ENCODE results near the gene FLYWCH2.
A peak's percentile ranks its signal among the peaks of the same experiment; 100 is the strongest.
"Not testable (repeated sequence)": the region's sequence is repeated elsewhere in the genome, so short reads cannot be mapped to it uniquely, and the experiment has no call there.

Gene FLYWCH2

DNA sequence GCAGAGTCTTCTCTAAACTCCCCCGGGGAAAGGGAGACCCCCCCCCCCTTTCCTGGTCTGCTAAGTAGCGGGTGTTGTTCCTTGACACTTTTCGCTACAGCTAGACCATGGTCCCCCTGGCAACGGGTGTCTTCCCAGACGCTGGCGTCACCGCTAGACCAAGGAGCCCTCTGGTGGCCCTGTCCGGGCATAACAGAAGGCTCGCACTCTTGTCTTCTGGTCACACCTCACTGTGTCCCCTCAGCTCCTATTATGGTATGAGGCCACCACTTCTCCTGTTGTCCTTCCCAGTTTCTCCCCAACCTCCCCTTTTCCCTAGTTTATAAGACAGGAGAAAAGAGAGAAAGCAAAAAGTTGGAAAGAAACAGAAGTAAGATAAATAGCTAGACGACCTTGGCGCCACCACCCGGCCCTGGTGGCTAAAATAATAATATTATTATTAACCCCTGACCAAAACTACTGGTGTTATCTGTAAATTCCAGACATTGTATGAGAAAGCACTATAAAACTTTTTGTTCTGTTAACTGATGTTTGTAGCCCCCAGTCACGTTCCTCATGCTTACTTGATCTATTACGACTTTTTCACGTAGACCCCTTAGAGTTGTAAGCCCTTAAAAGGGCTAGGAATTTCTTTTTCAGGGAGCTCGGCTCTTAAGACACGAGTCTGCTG is 24.2 kb downstream of the FLYWCH2 start:
- not testable (repeated sequence) for H3K27ac Mint-ChIP-seq

DNA sequence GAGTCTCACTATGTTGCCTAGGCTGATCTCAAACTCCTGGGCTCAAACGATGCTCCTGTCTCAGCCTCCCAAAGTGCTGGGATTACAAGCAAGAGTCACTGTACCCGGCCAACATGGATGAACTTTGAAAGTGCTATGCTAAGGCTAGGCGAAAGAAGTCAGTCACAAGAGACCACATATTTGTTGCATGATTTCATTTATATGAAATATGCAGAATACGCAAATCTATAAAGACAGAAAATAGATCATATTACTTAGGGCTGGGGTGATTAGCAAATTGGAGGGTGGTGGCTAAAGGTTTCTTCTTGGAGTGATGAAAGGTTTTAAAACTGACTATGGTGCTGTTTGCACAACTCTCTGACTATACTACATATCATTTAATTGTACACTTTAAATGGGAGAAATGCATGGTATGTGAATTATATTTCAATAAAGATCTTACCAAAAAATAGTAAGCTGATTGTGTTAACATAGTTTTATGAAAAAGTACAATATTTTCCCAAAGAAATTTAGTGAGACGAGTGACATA is 27.5 kb downstream of the FLYWCH2 start:
- Mint-ChIP-seq H3K27ac (no peak overlapping the region), H3K9me3 (no peaks in the 10 kb centered on the region), H3K4me3 (peak overlapping the region; percentile 90), H3K4me1 (ENCODE audit: low read depth) (peaks cover 26% of the 10 kb centered on the region), H3K36me3 (ENCODE audit: low read depth) (peaks cover 9% of the 10 kb centered on the region), H3K27me3 (ENCODE audit: low read depth) (peaks cover 8% of the 10 kb centered on the region)
- DNase-seq (ENCODE audit: low spot score): no peak

More for the DNA sequence above, 24.2 kb downstream of the FLYWCH2 start:
- not testable (repeated sequence) for H3K27me3 Mint-ChIP-seq (ENCODE audit: low read depth); H3K36me3 Mint-ChIP-seq (ENCODE audit: low read depth); H3K9me3 Mint-ChIP-seq; H3K4me3 Mint-ChIP-seq
- peak; percentile 51 for DNase-seq (ENCODE audit: low spot score)
- H3K4me1 Mint-ChIP-seq (ENCODE audit: low read depth): peaks cover 19% of the 10 kb centered on the region

DNA sequence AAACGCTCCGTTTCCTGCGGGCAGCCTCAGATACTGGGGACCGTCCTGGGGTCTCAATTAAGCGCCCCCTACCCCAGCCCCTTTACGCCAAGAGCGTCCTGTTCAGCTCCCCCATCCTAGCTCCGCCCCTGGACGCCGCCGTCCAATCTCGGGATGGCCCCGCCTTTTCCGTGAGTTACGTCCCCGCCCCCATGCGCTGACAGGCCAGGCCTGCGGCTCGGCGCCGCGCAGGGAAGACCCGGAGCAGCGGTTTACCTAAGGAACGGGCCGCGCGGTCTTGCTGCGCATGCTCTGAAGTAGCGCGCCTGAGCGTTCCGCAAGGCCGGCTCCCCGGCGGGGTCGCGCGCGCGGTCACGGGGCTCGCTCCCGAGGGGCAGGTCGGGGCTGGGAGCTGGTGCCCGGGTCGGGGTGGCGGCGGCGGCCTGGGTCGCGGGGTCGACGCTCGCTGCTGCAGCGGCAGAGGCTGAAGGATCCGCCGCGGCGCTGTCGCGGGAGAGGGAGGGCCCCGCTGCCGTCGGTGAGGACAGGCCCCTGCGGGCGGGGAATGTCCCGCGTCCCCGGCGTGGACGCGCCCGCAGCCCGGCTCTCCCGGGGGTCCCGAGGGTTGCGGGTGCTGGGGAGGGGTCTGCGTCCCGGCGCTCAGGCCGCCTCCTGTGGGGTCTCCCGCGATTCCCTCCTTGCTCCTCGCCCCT is 28.8 kb downstream of the FLYWCH2 start, which contains the start of gene FLYWCH1:
FLYWCH1 (plus strand) TSS at position 294 of the 692 bp plus-strand sequence. CDS start 17,755 bp downstream, outside the sequence.
- Mint-ChIP-seq H3K4me3 (peak within 1 kb of the TSS; percentile 90), H3K27ac (peak within 1 kb of the TSS; percentile 83), H3K9me3 (no peaks in the 10 kb centered on the region), H3K36me3 (ENCODE audit: low read depth) (peaks cover 11% of the 10 kb centered on the region), H3K27me3 (ENCODE audit: low read depth) (peaks cover 8% of the 10 kb centered on the region), H3K4me1 (ENCODE audit: low read depth) (peaks cover 17% of the 10 kb centered on the region)
- DNase-seq (ENCODE audit: low spot score): peak; percentile 99

DNA sequence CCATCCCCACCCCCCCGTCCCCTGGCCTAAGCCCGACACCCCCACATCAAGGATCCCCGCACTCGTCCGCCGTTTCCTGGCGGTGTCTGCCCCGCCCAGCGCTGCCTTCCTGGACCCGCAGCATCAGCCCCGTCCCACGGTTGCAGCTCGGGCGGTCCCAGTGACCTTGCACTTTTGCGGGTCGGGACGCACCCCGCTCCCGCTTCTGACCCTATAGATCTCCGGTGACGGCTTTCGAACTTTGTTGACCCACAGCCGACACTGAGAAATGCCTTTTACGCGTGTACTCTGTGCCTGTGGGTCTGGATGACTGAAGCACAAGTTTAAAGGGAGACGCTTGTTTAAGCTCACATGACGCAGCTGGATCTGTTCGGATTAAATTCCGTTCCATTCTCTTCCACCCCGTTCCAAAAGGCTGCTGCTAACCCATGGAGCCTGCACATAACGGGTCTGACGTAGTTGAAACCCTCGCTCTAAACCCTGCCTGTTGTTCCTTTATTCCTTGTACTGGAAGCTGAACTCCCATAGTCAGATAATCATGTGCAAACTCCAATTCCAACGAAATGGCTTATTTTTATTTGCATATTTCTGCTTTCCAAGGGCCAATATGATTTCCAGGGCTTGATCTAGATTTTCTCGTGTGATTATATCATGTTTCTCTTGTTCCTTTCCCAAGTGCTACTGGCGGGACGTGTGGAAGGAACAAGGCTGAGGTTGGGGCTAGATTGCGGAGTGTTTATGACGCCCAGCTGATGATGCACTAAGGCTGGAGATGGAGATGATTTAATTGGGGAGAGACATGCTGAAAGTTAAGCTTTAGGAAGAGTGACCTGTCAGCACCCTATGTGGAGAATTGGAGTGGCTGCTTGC is 29.6 kb downstream of the FLYWCH2 start:
- DNase-seq (ENCODE audit: low spot score): peak; percentile 39
- Mint-ChIP-seq H3K4me3 (peak overlapping the region; percentile 90), H3K9me3 (no peaks in the 10 kb centered on the region), H3K4me1 (ENCODE audit: low read depth) (peaks cover 17% of the 10 kb centered on the region), H3K27me3 (ENCODE audit: low read depth) (peaks cover 8% of the 10 kb centered on the region), H3K27ac (peak overlapping the region; percentile 83), H3K36me3 (ENCODE audit: low read depth) (peaks cover 12% of the 10 kb centered on the region)

DNA sequence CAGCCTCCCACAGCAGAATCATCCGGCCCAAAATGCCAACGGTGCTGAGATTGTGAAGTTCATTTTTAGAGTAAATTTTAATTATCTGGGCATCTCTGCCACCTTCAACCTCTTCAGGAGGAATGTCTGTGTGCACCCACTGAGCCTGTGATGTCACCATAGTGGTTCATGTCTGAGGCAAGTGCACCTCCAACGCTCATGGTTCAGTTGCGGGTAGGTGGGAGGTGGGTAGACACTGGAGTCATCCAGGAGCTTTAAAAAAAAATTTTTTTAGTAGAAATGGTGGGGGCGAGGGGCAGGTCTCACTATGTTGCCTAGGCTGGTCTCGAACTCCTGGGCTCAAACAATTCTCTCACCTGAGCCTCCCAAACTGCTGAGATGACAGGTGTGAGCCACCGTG is 30.6 kb downstream of the FLYWCH2 start:
- peaks cover 14% of the 10 kb centered on the region for H3K36me3 Mint-ChIP-seq (ENCODE audit: low read depth)
- peak overlapping the region; percentile 90 for H3K4me3 Mint-ChIP-seq
- peaks cover 8% of the 10 kb centered on the region for H3K27me3 Mint-ChIP-seq (ENCODE audit: low read depth)
- DNase-seq (ENCODE audit: low spot score): no peak
- no peak overlapping the region for H3K27ac Mint-ChIP-seq
- no peaks in the 10 kb centered on the region for H3K9me3 Mint-ChIP-seq
- H3K4me1 Mint-ChIP-seq (ENCODE audit: low read depth): peaks cover 17% of the 10 kb centered on the region

DNA sequence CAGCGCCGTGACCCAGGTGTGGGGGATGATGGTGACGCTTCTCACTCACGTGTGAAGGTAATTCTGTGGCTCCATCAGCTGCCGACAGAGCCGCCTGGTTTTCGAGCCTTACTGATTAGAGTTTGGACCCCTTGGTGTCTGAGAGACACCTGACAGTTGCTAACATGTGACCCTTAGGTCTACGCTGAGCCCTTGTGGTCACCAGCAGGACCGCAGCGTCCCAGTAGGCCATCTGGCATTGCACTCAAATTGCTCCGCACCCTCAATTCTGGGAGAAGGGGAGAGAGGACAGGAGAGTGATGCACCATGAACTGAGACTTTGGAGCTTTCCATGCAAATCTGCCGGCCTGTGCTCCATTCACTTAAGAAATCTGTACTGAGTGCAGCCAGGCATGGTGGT is 31.2 kb downstream of the FLYWCH2 start:
- H3K9me3 Mint-ChIP-seq: no peaks in the 10 kb centered on the region
- peaks cover 8% of the 10 kb centered on the region for H3K27me3 Mint-ChIP-seq (ENCODE audit: low read depth)
- H3K4me1 Mint-ChIP-seq (ENCODE audit: low read depth): peaks cover 17% of the 10 kb centered on the region
- no peak for DNase-seq (ENCODE audit: low spot score)
- H3K27ac Mint-ChIP-seq: peak overlapping the region; percentile 26
- peak overlapping the region; percentile 34 for H3K4me3 Mint-ChIP-seq
- peaks cover 14% of the 10 kb centered on the region for H3K36me3 Mint-ChIP-seq (ENCODE audit: low read depth)

DNA sequence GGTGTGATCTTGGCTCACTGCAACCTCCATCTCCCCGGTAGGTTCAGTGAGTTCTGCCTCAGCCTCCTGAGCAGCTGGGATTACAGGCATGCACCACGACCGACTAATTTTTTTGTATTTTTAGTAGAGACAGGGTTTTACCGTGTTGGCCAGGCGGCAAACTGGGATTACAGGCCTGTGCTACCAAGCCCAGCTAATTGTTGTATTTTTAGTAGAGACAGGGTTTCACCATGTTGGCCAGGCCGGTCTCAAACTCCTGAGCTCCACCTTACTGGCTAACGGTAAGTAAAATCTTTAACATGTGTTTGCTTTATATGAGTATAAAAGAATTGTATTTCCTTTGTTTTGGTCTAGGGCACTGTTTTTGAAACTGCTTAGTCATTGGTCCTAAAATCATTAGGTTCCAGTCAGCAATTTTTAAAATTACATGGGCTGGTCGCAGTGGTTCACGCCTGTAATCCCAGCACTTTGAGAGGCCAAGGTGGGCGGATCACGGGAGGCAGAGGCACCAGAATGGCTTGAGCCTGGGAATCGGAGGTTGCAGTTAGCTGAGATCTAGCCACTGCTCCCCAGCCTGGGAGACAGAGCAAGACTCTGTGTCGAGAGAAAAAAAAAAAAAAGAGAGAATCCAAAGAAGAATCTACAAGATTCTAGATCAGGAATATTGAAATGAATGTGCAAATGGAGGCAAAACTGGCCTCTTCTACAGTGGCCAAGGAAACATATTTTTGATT is 32.3 kb downstream of the FLYWCH2 start:
- Mint-ChIP-seq H3K4me3 (no peak overlapping the region), H3K36me3 (ENCODE audit: low read depth) (peaks cover 18% of the 10 kb centered on the region), H3K9me3 (no peaks in the 10 kb centered on the region), H3K27ac (peak overlapping the region; percentile 20), H3K27me3 (ENCODE audit: low read depth) (peaks cover 7% of the 10 kb centered on the region), H3K4me1 (ENCODE audit: low read depth) (peaks cover 21% of the 10 kb centered on the region)
- no peak for DNase-seq (ENCODE audit: low spot score)

DNA sequence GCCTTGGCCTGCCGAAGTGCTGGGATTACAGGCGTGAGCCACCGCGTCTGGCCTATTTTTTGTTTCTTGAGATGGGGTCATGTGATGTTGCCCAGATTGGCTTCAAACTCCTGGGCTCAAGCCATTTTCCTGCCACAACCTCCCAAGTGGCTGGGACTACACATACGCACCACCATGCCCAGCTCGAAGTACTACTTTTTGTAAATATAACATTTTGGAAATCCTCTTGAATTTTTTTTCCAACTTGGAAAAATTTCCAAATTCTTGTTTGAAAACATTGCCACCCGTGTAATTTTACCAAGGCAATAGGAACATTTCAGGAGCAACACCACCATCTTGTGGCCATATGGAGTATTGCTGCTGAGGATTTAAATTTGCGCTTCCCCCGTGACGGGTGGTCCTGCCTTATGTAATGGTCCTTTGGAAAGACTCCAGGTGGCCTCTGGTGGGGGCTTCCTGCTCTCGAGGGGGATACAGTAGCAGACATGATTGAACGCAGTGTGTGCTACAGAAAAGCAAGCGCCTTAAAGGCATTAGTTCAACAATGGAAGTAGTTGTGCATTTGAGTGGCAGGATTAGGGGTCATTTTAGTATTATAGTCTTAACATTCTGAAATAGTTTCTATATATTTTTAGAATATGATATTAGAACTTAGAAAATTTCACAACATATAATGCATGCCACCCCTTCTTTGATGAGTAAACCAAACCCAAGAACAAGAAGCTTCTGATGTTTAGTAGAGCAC is 36.7 kb downstream of the FLYWCH2 start:
- Mint-ChIP-seq H3K9me3 (no peaks in the 10 kb centered on the region), H3K27me3 (ENCODE audit: low read depth) (no peaks in the 10 kb centered on the region), H3K27ac (no peak overlapping the region), H3K36me3 (ENCODE audit: low read depth) (peaks cover 20% of the 10 kb centered on the region), H3K4me3 (no peak overlapping the region), H3K4me1 (ENCODE audit: low read depth) (peaks cover 7% of the 10 kb centered on the region)
- peak; percentile 32 for DNase-seq (ENCODE audit: low spot score)

DNA sequence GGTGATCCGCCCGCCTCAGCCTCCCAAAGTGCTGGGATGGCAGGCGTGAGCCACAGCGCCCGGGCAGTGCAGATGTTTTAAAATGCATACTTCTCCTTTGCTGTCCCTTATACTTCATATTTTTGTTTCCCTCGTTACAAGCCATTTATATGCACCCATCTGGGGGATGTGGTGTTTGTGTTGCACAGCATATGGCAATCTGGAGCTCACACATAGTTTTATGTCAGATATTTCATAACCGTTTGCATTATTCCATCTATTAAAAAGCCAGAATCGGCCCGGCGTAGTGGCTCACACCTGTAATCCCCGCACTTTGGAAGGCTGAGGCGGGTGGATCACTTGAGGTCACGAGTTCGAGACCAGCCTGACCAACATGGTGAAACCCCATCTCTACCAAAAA is 40.5 kb downstream of the FLYWCH2 start:
- Mint-ChIP-seq H3K36me3 (ENCODE audit: low read depth) (peaks cover 14% of the 10 kb centered on the region), H3K4me3 (no peak overlapping the region), H3K27ac (no peak overlapping the region), H3K4me1 (ENCODE audit: low read depth) (peaks cover 13% of the 10 kb centered on the region), H3K27me3 (ENCODE audit: low read depth) (no peaks in the 10 kb centered on the region), H3K9me3 (no peaks in the 10 kb centered on the region)
- DNase-seq (ENCODE audit: low spot score): no peak

DNA sequence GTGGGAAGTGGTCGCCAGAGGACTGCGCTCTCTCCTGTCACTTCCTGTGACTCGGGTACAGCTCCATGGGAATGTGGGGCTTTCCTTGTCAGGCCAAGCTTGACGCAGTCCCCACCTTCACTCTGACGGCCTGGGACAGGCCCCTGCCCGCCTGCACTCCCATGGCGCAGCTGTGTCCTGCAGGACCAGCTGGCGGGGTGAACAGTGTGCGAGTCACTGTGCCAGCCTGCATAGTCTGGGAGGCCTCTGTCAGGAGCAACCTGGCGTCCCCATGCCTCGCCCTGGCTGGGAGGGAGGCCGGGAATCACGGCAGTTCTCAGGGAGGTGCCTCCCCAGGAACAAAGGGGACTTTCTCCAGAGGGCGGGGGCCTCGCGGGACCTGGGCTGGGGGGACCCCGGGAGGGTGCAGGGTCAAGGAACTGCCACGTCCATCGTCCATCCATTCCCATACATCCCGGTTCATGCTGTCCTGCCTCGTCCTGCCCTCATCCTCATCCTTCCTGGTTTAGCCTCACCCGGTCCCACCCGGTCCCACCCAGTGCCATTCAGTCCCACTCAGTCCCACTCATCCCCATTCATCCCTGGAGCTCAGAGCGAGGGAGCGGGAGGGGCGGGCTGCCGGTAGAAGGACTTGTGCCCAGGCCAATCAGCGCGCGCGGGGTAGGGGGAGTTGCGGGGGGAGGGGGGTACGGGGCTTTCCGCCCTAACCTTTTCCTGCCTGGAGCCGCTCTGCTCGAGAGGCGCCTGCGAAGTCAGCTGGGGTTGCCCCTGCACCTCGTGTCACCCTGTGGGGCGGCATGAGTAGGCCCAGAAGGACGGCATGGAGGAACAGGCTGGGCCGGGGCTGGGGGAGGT is 42.1 kb downstream of the FLYWCH2 start:
- H3K27me3 Mint-ChIP-seq (ENCODE audit: low read depth): no peaks in the 10 kb centered on the region
- no peaks in the 10 kb centered on the region for H3K9me3 Mint-ChIP-seq
- peaks cover 10% of the 10 kb centered on the region for H3K36me3 Mint-ChIP-seq (ENCODE audit: low read depth)
- no peak overlapping the region for H3K4me3 Mint-ChIP-seq
- no peak for DNase-seq (ENCODE audit: low spot score)
- H3K4me1 Mint-ChIP-seq (ENCODE audit: low read depth): peaks cover 9% of the 10 kb centered on the region
- H3K27ac Mint-ChIP-seq: no peak overlapping the region

DNA sequence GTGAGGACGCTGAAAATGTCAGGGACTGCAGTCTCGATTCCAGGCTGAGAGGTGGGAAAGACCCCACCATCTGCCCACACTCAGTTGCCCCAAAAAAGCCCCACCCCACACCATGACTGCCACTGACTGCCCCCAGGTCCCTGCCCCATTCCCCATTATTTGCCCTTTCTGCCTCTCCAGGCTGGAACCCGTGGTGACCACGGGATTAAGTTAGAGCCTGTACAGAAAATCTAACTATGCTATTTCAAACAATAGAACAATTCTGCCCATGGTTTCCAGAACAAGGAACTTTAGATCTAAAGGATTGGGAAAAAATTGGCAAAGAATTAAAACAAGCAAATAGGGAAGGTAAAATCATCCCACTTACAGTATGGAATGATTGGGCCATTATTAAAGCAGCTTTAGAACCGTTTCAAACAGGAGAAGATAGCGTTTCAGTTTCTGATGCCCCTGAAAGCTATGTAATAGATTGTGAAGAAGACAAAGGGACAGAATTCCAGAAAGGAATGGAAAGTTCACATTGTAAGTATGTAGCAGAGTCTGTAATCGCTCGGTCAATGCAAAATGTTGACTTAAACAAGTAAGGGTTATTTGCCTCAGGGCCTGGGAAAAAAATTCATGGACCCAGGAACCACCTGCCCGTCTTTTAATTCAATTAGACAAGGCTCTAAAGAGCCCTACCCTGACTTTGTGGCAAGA is 43.1 kb downstream of the FLYWCH2 start:
- Mint-ChIP-seq H3K9me3 (no peaks in the 10 kb centered on the region), H3K4me3 (no peak overlapping the region), H3K27me3 (ENCODE audit: low read depth) (no peaks in the 10 kb centered on the region), H3K36me3 (ENCODE audit: low read depth) (peaks cover 10% of the 10 kb centered on the region), H3K27ac (peak overlapping the region; percentile 3), H3K4me1 (ENCODE audit: low read depth) (peaks cover 9% of the 10 kb centered on the region)
- DNase-seq (ENCODE audit: low spot score): no peak

DNA sequence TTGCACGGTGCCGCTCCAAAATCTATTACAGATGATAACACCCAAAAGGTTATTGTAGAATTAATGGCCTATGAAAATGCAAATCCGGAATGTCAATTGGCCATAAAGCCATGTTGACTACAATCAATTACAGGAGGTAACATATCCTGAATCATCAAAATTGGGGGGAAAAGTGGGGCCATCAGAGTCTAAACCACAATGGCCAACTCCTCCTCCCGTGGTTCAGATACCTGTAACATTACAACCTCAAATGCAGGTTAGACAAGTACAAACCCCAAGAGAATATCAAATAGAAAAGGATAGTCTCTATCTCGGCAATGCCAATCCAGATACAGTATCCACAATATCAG is 43.6 kb downstream of the FLYWCH2 start:
- DNase-seq (ENCODE audit: low spot score): no peak
- no peak overlapping the region for H3K27ac Mint-ChIP-seq
- peaks cover 10% of the 10 kb centered on the region for H3K36me3 Mint-ChIP-seq (ENCODE audit: low read depth)
- no peaks in the 10 kb centered on the region for H3K27me3 Mint-ChIP-seq (ENCODE audit: low read depth)
- H3K4me3 Mint-ChIP-seq: no peak overlapping the region
- peaks cover 9% of the 10 kb centered on the region for H3K4me1 Mint-ChIP-seq (ENCODE audit: low read depth)
- no peaks in the 10 kb centered on the region for H3K9me3 Mint-ChIP-seq

Measured in T-helper 2 cell treated with Interferon-gamma antibody and Interleukin-4, amounts not matched to agents 5 μg/mL and 100 μg/mL, for 36 hours (primary cell).